Mucosa of gallbladder (tissue), 1 donor: ENCODE measurements around the gene ABI2. TPM values are rescaled to one million over a fixed set of nuclear protein-coding genes. Genes with fewer than 3 reads are reported as not detected.

Experiments
- DNase-seq: peaks from one replicate; pipeline ENCODE4 v3.0.0-alpha.2; 2020; ENCODE audit warnings: low spot score
- total RNA-seq: library from RNA; stranded (reverse); gene quantifications from one replicate; pipeline ENCODE4 v1.2.1, GENCODE V29; 2021
- donor health status: DM: no; HTN: no; CAD: no.

Gene ABI2
- total RNA-seq, 1 donor from 2014 or later = 64.8 TPM

DNA sequence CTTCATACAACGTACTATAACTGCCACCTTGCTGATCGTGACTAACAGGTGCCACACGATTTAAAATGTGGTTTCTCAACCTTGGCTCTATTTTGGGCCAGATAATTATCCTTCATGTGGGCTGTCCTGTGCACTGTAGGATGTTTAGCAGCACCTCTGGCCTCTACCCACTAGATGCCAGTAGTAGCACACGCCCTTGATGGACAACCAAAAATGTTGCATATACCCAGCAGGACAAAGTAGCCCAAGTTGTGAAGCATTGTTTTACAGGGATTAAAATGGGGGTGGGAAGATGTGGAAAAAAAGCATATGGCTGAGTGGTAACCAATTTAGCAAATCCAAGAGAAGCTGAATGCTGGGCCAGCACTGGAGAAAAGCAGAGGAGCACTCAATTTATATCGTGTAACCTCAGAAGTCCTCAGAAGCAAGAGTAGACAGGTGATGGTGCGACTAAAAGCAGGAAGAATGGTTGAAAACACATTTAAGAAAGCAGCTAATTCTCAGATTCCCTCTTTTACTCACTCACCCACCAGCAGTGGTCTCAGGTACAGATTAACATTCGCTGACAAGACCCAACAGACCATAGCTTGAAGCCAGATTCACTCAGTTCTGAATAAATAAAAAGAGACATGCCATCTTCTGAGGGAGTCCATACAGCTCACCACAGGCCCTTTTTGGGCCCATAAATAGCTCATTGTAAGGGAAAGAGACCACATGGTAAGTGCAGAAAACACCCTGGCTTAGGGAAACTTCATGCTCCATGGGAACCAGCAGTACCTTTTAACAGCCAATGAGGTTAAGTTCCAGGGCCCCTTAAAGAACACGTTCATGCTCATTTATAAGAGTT lies 156.3 kb downstream of the ABI2 start:
- no peak for DNase-seq

DNA sequence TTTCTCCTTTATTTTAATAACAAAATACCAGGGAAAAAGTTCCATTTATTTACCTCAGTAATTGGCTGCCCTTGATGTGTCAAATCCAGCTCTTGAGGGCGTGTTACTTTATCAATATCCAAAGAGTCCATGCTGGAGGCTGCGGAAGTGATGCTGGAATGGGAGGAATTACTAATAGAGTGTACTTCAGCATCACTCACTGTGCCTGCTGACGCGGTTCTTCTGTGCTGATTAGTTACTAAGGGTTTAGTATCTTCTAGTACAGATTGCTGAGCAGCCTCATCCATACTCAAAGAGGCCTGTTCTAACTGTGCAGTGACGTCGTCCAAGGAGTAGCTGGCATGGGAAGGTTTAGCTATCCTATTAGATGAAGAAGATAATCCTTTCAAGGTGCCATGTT lies 161.3 kb downstream of the ABI2 start:
- DNase-seq = no peak

DNA sequence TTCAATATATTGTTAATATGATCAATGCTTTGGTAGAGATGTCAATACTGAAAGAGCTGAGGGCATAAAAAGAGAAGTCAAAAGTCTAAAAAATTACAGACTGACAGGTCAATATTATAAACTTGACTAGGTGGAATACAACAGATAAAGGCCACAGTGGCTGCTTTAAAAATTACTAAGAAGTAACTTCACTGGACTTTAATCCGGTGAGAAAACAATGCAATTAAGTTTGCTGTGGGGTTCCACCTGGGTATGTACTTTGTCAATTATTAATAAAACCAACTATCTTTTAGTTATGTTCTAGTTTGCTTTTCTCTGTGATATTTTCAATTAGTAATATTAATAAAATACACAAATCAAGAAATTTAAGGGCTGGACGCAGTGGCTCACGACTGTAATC lies 162.2 kb downstream of the ABI2 start:
- DNase-seq = no peak

DNA sequence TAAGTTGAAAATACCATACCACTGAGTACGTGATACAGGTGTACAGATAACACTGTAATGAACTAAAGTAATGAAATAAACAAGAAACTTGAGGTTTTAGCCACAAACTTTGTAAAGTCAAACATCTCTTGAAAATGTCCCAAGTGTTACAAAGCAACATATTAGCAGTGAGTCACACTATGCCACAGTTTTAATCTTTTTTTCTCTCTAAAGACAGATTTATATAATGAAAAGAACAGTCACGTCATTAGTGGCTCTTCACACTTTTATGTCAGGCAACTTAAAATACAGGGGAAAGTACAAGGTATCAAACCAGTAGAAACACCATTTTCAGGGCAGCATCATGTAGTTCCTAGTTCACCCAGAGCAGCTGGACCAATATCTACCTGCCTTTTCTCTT lies 164.8 kb downstream of the ABI2 start:
- no peak for DNase-seq

Other genes with a start within 250 kb of the ABI2 start
- gene CYP20A1, start 89.4 kb upstream of the ABI2 start, total RNA-seq = 32.5 TPM
- 51.6 TPM for gene RAPH1, start 206.9 kb downstream of the ABI2 start, total RNA-seq